Panc1 (cell line): ENCODE measurements around the gene PHTF2.

Source experiments
- POLR2AphosphoS5 ChIP-seq: IDR thresholded peaks from 2 replicates; pipeline ENCODE4 v1.6.1; 2012; ENCODE audit warnings: mild to moderate bottlenecking, low read depth, low read length, moderate library complexity
- REST ChIP-seq, 2 experiments: IDR thresholded peaks; 2 replicates each; pipeline ENCODE4 v1.6.1; 2011 to 2012; ENCODE audit warnings: low read depth in 2 of 2, control low read depth in 1 of 2, low read length in 1 of 2, mild to moderate bottlenecking in 1 of 2, moderate library complexity in 1 of 2; ENCODE audit not compliant: insufficient read depth in 1 of 2
- SIN3A ChIP-seq: IDR thresholded peaks from 2 replicates; pipeline ENCODE4 v1.6.1; 2012; ENCODE audit warnings: low read depth, mild to moderate bottlenecking, low read length, moderate library complexity, borderline replicate concordance; ENCODE audit not compliant: insufficient read depth
- TCF7L2 ChIP-seq: IDR thresholded peaks from 2 replicates; pipeline ENCODE4 v1.6.1; 2011; ENCODE audit warnings: mild to moderate bottlenecking, low read depth, low read length, inconsistent platforms
- TF ChIP-seq, protein P1 (sequence below): fragments of 450-650 bp; IDR thresholded peaks from 2 replicates; pipeline ENCODE4 v1.5.1; 2017; ENCODE audit warnings: mild to moderate bottlenecking

DNA sequence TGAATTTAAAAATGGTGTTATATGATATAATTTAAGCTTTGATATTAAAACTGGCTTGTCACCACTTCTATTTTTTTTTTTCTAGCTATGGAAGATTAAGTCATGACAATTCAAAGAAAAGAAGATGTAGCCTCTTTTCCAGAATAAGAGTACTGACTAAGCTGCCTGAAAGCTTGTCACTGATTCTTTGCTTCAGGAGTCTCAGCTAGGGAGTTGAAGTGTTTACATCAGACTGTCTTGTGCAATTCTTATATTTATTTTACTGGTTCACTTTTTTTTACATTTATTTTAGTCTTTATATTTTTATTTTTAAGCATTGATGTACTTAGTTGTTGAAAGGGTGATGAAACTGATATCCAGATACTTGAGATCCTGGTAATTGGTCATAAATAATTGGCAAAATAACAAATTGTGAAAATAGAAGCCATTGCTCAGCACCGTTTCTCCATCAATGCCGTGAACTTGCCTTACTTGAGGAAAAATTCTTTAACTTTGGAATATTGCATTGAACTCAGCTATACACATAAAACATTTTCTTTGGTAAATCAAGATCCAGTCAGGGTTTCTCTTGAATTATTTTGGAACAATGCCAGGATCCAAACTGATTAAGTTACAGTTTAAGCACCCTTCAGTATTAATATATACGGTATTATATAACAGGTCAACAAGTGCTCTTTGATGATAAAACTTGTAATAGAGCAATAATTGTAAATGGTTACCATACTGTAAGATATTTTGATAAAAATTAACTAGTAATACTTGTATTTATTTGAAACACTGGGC lies 156.4 kb downstream of the PHTF2 start:
- TF ChIP-seq, protein P1, sequence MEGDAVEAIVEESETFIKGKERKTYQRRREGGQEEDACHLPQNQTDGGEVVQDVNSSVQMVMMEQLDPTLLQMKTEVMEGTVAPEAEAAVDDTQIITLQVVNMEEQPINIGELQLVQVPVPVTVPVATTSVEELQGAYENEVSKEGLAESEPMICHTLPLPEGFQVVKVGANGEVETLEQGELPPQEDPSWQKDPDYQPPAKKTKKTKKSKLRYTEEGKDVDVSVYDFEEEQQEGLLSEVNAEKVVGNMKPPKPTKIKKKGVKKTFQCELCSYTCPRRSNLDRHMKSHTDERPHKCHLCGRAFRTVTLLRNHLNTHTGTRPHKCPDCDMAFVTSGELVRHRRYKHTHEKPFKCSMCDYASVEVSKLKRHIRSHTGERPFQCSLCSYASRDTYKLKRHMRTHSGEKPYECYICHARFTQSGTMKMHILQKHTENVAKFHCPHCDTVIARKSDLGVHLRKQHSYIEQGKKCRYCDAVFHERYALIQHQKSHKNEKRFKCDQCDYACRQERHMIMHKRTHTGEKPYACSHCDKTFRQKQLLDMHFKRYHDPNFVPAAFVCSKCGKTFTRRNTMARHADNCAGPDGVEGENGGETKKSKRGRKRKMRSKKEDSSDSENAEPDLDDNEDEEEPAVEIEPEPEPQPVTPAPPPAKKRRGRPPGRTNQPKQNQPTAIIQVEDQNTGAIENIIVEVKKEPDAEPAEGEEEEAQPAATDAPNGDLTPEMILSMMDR: no peak
- TF ChIP-seq REST (IDR thresholded peaks at IDR 0.05; ENCODE audit: insufficient read depth in 1 of 2, low read depth in 2 of 2, low read length in 1 of 2) (no peak), SIN3A (no peak), TCF7L2 (no peak), POLR2AphosphoS5 (no peak)
